ENCODE measurements around the gene BIN1. TPM values are rescaled to one million over a fixed set of nuclear protein-coding genes. Genes with fewer than 3 reads are reported as not detected.

BIN1 gene
- total RNA-seq, 1 donor from 2014 or later, result 15.8 TPM

- intact Hi-C loops (cut with micrococcal nuclease), result no loop called here
- Histone ChIP-seq H3K4me1 (peaks cover 12% of the 10 kb centered on the region), H3K27ac (replicated peaks) (no peak overlapping the region), H3K36me3 (peaks cover 6% of the 10 kb centered on the region), H3K9me3 (replicated peaks) (no peaks in the 10 kb centered on the region), H3K4me3 (no peak overlapping the region), H3K27me3 (ENCODE audit: low read depth) (no peaks in the 10 kb centered on the region)
- DNase-seq, result no peak
- no peak for TF ChIP-seq CTCF (IDR thresholded peaks at IDR 0.05; ENCODE audit: borderline replicate concordance)
These were observed 61.0 kb downstream of the BIN1 start for GRCh38 chr2:127045792-127046501.

DNA sequence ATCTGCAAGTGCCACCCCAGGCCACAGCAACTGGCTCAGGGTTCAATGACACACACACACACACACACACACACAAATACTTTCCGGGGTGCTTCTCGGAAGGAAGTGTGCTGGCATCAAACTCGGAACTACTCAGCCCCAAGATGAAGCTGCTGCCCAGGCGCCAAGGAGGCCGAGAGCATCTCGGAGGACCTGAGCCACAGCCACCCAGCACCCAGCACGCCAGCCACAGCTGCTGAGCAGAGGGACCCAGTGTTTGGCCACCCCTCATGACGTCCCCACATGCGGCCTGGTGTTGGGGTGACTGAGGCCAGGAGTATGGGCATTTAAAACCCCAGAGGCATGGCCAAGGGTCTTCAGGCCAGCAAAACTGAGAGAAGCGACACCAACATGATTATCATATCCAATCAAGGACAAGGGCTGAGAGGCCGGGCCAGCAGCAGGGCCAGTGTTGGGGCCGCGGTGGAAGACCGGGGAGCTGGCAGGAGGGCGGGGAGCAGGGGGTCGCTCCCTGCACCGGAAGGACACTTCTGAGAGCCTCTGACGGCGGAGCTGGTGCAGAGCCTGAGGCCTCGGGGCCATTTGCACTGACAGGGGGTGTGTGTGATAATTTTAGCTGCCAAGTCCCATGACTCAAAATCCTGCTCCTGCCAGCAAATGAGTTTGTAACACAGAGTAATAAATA lies 61.8 kb downstream of the BIN1 start:
- no peaks in the 10 kb centered on the region for H3K9me3 ChIP-seq (replicated peaks)
- H3K36me3 ChIP-seq, result peaks cover 6% of the 10 kb centered on the region
- intact Hi-C loops (cut with micrococcal nuclease), result no loop called here
- H3K4me1 ChIP-seq, result peaks cover 5% of the 10 kb centered on the region
- H3K27ac ChIP-seq (replicated peaks), result no peak overlapping the region
- TF ChIP-seq CTCF (IDR thresholded peaks at IDR 0.05; ENCODE audit: borderline replicate concordance), result no peak
- no peaks in the 10 kb centered on the region for H3K27me3 ChIP-seq (ENCODE audit: low read depth)
- no peak overlapping the region for H3K4me3 ChIP-seq
- DNase-seq, result no peak

DNA sequence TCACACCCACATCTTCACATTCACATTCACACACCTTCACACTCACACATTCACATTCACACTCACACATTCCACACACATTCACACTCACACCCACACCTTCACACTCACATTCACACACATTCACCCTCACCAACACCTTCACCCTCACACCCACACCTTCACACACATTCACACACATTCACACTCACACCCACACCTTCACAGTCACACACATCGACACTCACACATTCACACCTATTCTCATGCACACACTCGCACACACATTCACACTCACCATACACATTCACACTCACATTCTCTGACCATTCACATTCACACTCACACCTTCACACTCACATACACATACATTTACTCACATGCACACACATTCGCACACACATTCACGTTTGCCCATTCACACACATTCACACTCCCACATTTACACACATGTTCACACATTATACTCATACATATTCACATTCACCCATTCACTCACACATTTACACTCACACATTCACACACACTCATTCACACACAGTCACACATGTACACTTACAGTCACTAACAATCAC lies 62.7 kb downstream of the BIN1 start:
- DNase-seq, result no peak
- no peaks in the 10 kb centered on the region for H3K4me1 ChIP-seq
- no peaks in the 10 kb centered on the region for H3K9me3 ChIP-seq (replicated peaks)
- H3K27ac ChIP-seq (replicated peaks), result no peak overlapping the region
- H3K4me3 ChIP-seq, result no peak overlapping the region
- intact Hi-C loops (cut with micrococcal nuclease), result no loop called here
- no peak for TF ChIP-seq CTCF (IDR thresholded peaks at IDR 0.05; ENCODE audit: borderline replicate concordance)
- H3K36me3 ChIP-seq, result peaks cover 6% of the 10 kb centered on the region
- H3K27me3 ChIP-seq (ENCODE audit: low read depth), result no peaks in the 10 kb centered on the region

DNA sequence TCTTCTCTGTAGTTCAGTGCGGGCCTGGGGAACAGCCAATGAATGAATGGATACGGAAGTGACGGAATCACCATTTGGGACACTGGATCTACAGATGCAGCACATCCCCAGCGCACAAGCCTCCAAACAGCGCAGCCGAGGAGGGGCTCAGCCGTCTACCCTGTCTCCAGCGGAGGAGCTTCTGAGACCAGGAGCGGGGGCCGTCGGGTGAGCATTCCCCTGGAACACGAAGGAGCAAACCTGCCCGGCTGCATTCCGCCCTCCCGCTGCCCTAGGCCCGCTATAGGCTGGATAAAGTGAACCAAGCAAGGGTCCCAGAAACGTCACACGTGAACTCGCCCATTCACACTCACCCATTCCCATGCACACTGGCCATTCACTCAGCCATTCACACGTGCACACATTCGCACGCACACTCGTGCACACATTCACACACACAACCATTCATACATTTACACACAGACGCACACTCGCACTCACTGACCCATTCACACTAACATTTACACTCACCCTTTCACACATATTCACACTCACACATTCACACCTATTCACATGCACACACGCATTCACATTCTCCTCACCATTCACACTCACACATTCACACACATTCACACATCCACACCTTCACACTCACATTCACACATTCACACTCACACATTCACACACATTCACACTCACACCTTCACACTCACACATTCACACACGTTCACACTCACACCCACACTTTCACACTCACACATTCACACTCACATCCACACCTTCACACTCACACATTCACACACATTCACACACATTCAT lies 63.4 kb downstream of the BIN1 start:
- Histone ChIP-seq H3K4me3 (no peak overlapping the region), H3K27ac (replicated peaks) (no peak overlapping the region), H3K4me1 (no peaks in the 10 kb centered on the region), H3K36me3 (peaks cover 6% of the 10 kb centered on the region), H3K27me3 (ENCODE audit: low read depth) (no peaks in the 10 kb centered on the region), H3K9me3 (replicated peaks) (no peaks in the 10 kb centered on the region)
- intact Hi-C loops (cut with micrococcal nuclease), result no loop called here
- TF ChIP-seq CTCF (IDR thresholded peaks at IDR 0.05; ENCODE audit: borderline replicate concordance), result no peak
- DNase-seq, result peak; percentile 15

DNA sequence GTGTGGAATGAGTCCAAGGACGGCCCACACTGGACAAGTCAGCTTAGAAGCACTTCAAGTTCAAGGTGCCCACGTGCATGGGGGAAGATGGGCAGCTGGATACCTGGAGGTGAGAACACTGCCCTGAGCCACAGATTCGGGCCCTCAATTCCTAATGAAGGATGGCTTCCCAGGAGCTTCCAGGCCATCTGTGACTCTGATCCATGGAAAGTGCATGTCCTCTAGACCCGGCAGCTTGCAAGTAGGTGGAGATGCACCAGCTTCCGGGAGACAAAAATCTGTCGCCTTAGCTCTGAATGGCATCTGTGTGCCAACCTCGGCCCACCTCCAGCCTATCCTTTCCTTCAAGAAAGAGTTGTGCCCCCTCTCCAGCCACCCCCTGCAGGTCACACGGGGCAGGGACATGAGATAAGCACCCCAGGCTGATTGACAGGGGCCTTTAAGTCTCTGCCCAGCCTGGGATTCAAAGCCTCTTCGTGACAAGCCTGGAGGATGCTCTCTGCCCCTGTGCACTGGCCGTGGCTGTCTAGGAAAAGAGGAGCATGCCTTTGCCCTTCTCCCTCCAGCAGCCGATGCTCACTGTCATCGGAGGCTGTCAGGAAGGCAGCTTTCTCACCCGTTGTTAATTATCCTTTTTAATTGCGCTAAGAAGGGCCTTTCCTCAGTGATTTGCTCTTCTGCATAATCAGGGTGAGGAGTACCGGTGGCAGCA lies 65.5 kb downstream of the BIN1 start:
- Histone ChIP-seq H3K27me3 (ENCODE audit: low read depth) (no peaks in the 10 kb centered on the region), H3K4me3 (no peak overlapping the region), H3K9me3 (replicated peaks) (no peaks in the 10 kb centered on the region), H3K36me3 (no peaks in the 10 kb centered on the region), H3K27ac (replicated peaks) (no peak overlapping the region), H3K4me1 (no peaks in the 10 kb centered on the region)
- TF ChIP-seq CTCF (IDR thresholded peaks at IDR 0.05; ENCODE audit: borderline replicate concordance), result no peak
- DNase-seq, result no peak
- intact Hi-C loops (cut with micrococcal nuclease), result no loop called here
